GM21515 (cell line): ENCODE data around the gene TCL1B.

Experiments
- ATAC-seq: cut with Tn5 transposase; IDR thresholded peaks from one replicate; pipeline ENCODE4 v1.9.1; 2021; ENCODE audit not compliant: unreplicated experiment

Gene TCL1B

DNA sequence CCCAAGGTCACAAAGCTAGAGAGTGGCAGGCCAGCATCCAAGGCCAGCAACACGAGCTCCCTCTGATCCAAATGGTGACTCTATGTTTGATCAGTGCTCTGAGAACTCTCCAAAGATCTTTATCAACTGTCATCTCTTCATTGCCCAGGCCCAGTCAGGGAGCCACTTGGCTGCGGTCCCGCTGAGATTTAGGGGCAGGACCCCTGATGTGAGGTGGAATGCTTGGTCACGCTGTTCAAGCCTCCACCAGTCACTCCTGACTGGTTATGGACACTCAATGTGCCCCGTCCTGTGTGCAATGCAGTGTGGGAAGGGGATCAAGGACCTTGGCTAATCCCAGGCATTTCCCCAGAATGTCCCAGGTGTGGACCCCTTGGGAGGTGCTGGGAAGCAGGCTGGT is 19.8 kb upstream of the TCL1B start:
- ATAC-seq: no peak

DNA sequence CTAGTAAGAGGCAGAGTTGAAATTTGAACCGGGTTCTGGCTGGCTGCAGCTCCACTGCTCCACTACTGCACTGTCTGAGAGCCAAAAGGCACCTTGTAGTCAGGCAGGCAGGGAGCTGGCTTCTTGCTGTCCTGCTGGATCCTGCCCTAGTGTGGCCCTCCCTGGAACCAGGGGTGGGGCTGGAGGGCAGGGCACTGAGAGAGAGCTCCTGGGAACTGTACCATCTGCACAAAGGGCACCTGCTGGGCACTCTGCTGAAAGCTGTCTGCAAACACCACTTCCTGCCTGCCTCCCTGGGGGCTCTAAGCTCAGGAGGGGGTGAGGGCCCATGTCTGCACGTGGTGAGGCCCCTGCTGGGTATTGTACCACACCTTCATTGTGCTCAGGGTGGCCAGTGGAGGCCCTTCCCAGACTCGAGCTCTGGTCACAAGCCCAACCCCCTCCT is 19.0 kb upstream of the TCL1B start:
- ATAC-seq: no peak

DNA sequence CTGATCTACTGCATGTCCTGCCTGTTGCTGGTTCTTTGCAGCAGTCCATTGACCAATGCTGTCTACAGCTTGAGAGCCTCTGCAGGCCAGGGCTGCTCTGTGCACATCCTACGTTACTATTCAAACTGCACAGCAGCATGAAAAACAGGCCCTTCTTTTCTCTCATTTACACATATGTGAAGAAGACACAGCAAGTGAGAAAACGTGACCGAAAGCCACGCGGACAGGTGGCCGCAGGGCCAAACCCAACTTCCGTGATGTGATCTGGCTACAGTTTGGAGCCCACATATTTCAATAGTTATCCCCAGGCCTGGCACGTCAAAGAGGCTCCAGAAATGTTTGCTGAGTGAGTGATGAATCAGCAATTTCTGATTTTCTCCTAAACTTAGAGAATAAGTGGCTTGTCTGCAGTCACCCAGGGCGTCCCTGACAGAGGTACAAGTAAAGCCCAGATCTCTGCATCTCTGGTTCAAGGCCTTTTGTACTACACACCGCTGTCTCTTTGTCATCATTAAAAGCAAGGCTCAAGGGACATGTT is 17.9 kb upstream of the TCL1B start:
- ATAC-seq: no peak

DNA sequence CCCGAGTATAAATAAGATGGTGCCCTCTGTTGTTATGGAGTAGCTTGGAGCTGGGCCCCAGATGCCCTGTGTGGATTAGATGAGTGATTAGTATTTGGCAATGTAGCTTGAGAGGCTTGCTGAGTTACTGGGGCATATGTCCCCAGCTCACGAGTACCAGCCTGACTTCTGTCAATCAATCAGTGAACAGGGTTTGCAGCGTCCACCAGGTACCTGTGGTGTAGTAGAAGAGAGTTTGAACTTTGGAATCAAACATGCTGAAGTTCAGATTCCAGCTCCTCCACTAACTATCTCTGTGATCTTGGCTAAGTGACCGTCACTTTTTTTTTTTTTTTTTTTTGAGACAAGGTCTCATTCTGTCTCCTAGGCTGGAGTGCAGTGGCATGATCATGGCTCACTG is 11.6 kb upstream of the TCL1B start:
- no peak for ATAC-seq

DNA sequence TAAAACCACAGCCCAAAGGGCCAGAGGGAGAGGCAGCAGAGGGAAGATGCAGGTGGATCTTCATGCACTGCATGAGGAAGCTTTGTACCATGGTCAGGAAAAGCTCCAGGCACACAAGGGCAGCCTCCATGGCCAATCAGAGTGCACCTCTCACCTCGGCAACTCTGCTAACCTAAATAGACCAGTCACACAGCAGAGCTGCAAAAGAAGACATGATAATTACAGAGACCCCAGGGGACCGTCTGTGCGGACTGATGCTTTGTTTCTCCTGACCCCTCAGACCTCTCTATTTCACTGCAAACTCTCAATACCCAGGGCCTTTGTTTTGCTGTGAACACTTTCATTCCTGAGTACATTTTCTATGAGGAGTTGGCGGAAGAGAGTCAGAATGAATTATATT is 10.7 kb upstream of the TCL1B start:
- ATAC-seq: no peak

DNA sequence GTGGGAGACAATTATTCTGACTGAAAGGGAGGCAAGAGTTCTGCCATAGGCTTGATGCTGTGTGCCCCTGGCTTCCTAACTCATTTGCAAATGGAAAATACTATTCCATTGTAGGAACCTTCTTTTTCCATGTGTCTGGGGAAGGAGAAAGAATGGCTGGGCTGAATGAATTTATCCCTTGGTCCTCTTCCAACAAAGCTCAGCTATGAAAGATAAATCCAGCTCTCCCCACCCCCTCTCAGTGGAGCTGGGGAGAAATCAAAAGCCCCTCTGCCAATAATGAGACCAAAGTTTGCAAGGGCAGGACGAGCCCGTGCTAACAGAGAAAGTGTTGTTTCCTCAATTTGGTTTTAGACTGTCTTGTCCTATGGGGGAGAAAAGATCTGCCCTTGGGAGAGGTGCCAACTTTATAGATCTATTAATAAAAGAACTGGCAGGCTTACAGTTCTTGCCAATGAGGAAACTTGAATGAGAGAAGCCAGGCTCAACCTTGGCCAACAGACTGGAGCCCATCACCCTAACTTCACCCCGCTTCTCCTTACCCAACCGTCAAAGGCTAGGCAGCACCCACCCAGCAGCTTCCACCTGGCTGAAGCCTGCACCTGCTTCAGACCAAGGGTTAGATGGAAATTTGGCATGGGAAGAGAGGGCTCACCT is 8.9 kb upstream of the TCL1B start:
- no peak for ATAC-seq

DNA sequence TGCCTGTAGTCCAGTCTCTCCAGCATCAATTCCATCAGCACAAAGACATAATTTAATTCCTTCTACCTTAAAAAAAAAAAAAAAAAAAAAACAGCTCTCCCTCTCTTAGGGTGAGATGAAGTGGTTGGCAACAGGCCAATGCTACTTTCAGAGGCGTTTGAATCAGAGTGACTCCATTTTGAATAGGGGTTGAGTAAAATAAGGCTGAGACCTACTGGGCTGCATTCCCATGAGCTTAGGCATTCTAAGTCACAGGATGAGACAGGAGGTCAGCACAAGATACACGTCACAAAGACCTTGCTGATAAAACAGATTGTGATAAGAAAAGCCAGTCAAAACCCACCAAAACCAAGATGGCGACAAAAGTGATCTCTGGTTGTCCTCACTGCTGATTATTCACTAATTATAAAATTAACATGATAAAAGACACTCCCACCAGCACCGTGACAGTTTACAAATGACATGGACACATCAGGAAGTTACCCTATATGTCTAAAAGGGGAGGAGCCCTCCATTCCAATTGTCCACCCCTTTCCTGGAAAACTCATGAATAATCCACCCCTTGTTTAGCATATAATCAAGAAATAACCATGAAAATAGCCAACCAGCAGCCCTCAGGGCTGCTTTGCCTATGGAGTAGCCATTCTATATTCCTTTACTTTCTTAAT is 6.9 kb upstream of the TCL1B start:
- ATAC-seq: no peak

DNA sequence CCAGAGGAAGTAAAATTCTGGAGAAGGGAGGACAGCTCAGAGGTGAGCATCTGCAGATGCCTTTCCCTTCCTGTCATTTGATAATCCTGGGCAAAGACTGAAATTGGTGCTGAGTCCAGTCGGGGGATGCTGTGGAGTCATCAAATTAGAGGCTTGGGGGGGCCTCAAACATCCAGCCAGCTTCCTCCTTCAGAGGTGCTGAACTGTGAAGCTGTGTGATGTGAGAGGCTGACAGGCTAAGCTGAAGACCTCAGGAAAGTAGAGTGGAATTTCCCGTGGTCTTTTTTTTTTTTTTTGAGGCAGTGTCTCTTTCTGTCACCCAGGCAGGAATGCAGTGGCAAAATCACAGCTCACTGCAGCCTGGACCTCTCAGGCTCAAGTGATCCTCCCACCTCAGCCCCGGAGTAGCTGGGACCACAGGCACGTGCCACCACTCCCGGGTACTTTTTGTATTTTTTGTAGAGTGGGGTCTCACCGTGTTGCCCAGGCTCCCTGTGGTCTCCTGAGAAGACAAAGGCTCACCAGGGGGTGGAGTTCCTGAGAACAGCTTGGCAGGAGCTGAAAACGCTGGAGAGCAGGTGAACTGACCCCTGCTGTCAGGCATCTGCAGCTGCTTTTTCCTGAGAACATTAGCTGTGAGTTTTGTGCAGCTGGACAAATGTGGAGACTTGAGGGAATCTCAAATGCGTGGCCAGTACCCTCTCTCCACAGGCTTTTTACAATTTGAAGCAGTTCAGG is 6.1 kb upstream of the TCL1B start:
- no peak for ATAC-seq

DNA sequence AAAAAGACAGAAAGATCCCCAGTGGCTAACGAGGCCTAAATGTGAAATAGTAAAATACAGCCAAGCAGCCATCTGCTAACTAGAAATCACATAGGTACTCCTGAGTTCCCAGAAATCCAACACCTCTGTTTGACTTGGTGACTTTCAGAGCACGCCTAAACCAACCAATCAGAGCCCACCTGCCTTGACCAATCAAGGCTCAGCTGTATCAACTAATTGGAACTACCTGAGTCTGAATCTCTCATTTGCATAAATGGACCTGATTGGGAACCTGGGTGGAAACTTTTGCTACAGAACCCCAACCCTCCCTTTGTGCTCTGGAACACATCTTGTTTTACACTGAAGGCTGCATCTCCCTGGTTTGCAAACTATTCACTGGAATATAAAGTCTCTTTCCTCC is 5.1 kb upstream of the TCL1B start:
- no peak for ATAC-seq

DNA sequence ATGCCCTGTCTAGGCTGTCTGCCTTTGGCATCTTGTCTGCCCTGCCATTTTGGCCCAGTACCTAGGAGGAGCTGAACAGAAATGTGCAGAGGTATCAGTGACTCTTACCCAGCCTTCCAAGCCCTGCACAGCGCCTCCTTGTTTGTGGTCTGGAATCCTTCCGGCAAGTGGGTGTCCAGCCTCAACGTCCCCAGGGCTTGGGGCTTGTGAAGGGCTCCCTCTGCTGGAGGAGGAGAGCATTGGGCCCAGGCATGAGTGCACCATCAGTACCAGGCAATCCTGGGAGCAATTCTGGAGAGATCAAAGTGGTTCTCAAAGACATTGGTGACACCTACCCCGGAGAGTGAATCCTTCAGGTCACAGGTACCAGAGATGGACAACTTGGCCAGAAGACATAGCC is 2.4 kb upstream of the TCL1B start:
- ATAC-seq: no peak

DNA sequence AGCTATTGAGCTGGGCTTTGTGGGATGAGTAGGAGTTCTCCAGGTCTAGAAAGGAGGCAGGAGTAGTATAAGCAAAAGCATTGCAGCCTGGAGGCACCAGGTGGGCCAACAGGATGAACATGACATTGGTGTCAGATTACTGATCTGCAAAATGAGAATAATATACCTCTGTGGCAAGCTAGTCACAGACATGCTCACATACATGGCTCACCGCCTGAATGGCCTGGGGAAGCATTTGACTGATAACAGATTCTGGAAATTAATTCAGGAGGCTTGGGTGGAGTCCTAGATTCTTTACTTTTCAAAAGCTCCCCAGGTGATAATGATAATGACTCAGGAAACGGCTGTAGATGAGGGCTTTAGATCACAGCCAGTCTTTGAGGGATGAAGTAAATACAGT is 709 bp downstream of the TCL1B start:
- no peak for ATAC-seq

DNA sequence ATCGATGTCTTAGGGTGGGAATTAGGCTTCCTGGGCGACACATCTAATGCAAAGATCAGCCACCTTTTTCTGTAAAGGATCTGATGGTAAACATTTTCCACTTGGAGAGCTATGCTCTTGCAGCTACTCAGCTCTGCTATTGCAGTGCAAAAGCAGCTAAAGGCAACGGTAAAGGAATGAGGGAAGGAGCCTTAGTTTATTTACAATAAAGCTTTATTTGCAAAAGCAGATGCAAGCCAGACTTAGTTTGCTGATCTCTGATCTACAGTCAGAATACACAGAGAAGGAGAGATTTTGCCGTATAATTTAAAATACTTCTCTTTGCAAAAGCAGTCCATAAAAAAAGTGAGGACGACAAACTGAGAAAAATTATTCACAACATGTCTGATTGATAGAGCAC is 3.2 kb downstream of the TCL1B start:
- no peak for ATAC-seq

DNA sequence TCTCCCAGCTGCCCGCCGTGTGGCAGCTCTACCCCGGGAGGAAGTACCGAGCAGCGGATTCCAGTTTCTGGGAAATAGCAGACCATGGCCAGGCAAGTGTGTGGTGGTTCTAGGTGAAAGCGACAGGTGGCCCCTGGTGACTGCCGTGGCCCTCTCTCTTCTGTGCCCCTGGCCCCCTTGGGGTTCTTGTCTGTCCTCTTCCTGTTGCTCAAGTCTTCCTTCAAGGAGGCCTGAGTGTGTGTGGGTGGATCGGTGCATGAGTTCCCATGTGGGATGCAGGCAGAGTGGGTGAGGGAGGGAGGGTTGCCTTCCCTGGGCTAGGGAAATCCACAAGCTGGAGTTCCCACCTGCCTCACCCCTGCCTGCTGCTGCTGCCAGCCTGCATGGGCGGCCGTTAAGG is 4.6 kb downstream of the TCL1B start:
- ATAC-seq: no peak

DNA sequence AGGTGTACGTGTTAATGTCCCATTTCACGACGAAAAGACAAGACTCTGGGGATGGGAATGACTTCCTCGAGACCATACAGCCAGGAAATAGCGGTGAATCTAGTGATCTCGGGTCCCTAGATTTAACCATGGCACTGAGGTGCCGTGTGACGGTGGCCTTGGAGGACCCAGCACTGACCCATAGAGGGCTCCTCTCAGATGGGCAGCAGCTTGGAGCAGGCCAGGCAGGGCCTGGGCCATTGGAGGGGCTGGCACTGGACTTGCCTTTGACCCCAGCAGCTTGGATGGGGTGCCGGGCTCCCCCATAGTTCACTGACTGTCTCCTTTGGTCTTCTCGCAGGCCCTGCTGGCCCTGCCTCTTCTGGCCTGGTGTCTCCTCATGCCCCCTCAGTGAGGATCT is 5.4 kb downstream of the TCL1B start:
- no peak for ATAC-seq

DNA sequence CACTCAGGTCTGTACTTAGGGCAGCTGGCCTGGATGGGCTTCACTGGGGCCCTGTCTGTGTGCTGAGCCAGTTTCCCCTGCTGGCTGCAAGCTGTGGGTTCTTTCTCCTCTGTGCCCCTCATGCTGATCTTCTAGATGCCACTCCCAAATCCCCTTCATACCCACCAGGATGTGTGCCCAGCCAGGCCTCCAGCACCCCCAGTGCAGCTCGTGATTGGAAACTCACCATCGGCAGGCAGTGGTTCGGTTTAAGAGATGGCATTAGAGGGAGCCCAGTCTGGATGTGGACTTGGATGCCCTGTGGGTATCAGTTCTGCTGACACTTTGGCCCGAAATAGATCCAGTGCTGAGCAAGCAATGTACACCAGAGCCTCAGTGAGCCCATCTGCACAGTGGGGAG is 5.9 kb downstream of the TCL1B start:
- no peak for ATAC-seq

DNA sequence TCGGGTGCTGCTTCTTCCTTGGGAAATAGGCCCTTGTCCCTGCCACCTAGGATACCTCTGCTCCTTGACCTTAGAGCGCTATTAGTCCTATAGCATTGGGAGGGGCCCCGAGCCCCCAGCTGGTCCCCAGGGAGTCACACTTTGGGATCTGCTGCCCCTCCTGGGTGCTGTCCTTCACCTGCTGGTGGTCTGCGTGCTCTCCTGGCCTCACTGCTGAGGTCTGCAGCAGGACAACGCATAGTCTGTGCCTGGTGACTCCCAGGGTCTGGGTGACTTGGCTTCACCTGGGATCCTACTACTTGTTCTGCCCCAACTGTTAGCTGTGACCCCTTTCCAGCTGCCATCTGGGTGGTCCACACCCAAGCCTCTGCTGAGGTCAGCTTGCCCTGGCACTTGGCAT is 8.8 kb downstream of the TCL1B start:
- ATAC-seq: no peak

DNA sequence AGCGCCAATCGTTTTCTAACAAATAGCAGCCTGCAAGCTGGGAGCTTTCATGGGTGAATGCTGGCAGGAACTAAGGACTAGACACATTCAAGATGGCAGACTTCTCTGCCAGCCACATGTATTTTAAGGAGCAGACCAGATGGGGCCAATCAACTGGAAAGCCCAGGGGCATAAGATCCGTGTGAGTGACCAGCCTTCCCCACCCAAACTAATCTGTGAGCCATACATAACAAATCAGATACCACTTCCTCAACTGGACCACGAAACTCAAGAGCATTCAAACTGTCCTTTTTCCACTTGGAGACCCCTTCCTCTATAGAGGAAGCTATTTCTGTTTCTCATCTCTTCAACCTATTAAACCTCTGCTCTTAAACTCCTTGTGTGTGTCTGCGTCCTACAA is 9.7 kb downstream of the TCL1B start:
- ATAC-seq: no peak

DNA sequence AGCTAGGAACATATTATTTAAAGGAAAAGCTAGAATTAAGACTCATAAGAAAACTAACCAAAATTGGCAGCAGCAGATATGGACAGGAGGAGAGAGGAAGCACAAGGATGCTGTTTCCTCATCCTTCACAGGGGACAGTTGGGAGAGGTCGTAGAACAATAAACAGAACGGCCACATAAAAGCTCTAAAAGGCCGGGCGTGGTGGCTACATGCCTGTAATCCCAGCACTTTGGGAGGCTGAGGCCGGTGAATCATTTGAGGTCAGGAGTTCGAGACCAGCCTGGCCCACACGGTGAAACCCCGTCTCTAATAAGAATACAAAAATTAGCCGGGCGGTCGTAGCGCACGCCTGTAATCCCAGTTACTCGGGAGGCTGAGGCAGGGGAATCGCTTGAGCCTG is 10.5 kb downstream of the TCL1B start:
- ATAC-seq: no peak

DNA sequence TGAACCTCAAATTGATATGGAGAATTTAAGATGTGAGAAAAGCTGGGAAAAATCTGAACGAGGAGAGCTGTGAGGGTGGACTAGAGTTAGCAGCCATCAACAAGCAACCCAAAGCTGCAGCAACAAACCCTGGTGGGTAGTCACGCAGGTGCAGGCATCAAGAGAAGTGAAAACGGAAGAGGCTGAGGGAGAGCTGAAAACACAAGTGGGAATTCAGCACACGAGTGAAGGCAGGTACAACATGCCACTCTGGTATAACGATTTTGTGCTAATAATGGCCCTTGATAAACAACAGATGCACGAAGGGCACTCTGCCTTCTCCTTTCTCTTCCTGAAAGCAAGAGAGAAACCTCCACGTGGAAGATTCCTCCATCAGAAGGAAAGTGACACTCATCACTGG is 11.5 kb downstream of the TCL1B start:
- peak; percentile 58 for ATAC-seq

DNA sequence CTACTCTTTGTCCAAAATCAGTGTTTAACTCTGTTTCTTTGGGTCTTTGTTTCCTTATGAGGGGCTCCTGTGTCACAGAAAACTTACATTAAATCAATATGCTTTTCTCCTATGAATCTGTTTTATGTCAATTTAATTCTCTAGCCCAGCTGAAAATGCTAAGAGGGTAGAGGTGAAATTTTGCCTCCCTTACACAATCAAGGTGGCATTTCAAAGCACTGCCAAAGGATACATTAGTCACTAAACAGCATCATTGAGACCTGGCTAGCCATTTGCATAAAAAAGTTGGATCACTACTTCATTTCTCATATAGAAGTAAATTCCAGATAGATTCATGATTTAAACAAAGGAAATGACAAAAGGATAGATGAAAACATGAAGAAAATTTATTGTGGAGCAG is 12.1 kb downstream of the TCL1B start:
- no peak for ATAC-seq

DNA sequence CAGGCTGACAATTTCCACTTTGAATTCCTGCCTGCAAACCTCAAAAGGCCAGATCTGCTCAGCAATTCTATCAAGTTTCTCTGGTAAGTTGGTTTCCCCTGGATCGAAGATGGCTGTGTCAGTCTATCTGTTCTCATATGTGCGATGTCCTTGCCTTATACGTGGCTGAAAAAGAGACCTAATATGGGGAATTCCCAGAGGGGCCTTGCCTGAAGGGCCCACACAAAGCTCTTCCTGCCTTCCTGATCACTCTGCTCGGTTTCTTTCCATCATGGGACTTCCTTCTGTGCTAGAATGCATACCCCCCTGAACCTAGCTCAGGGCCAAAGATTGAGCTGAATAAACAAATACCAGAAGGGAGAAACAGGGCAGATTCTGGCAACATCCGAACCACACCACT is 13.2 kb downstream of the TCL1B start:
- peak; percentile 53 for ATAC-seq
